Adrenal gland (tissue), 5 donors: ENCODE results near the gene SNX30.

Experiments used
- POLR2A ChIP-seq, 2 donors: fragments of 450-650 bp; IDR thresholded peaks; one replicate each; pipeline ENCODE4 v1.6.1; 2017; ENCODE audit warnings: antibody characterized with exemption in 2 of 2, mild to moderate bottlenecking in 2 of 2, moderate library complexity in 1 of 2
- TF ChIP-seq, protein P1 (sequence below), 6 experiments: fragments of 450-650 bp in 4 of 6; fragments of 200-600 bp in 2 of 6; sonication (generic) in 1 of 6; IDR thresholded peaks; 1 replicate in 5 of 6; 2 replicates in 1 of 6; pipeline versions ENCODE4 v1.5.1 to v1.8.0; 2016 to 2021; ENCODE audit warnings: antibody characterized with exemption in 6 of 6, mild to moderate bottlenecking in 2 of 6, moderate library complexity in 1 of 6
- donor health status: DM: no; HTN: no; CAD: no.

DNA sequence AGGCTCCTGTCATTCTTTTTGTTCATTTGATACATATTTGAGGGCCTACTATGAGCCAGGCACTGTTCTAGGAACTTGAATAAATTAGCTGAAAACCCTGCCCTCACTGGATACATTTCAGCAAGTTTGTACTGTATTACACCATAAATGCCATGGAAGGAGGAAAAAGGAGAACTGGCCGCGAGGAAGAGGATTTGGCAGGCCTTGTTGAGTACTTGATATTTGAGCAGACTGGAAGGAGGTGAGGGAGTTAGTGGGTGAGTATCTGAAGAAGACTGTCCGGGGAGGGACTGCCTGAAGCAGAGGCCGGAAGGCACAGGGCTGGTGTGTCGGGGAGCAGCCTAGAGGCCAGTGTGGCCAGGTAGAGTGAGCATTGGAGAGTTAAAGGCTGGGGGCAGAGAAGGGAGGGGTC is 4.5 kb downstream of the SNX30 start:
- TF ChIP-seq, protein P1, sequence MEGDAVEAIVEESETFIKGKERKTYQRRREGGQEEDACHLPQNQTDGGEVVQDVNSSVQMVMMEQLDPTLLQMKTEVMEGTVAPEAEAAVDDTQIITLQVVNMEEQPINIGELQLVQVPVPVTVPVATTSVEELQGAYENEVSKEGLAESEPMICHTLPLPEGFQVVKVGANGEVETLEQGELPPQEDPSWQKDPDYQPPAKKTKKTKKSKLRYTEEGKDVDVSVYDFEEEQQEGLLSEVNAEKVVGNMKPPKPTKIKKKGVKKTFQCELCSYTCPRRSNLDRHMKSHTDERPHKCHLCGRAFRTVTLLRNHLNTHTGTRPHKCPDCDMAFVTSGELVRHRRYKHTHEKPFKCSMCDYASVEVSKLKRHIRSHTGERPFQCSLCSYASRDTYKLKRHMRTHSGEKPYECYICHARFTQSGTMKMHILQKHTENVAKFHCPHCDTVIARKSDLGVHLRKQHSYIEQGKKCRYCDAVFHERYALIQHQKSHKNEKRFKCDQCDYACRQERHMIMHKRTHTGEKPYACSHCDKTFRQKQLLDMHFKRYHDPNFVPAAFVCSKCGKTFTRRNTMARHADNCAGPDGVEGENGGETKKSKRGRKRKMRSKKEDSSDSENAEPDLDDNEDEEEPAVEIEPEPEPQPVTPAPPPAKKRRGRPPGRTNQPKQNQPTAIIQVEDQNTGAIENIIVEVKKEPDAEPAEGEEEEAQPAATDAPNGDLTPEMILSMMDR (IDR thresholded peaks at IDR 0.05): no peak
- TF ChIP-seq POLR2A (IDR thresholded peaks at IDR 0.05): no peak
